Endothelial cell (in vitro differentiated cells): ENCODE data around the gene LY86. TPM values are rescaled to one million over a fixed set of nuclear protein-coding genes. Genes with fewer than 3 reads are reported as not detected.
A peak's percentile ranks its signal among the peaks of the same experiment; 100 is the strongest.

Experiments
- DNase-seq: peaks from one replicate; pipeline ENCODE4 v3.0.0; 2021; ENCODE audit warnings: low spot score
- H3K27ac Mint-ChIP-seq: one replicate; pipeline ENCODE4 v1.8.0; 2021; ENCODE audit warnings: mixed read lengths, inconsistent platforms; ENCODE audit not compliant: unreplicated experiment
- H3K27me3 Mint-ChIP-seq: one replicate; pipeline ENCODE4 v1.8.0; 2021; ENCODE audit warnings: mild to moderate bottlenecking, moderate library complexity, mixed read lengths, inconsistent platforms; ENCODE audit not compliant: unreplicated experiment
- H3K36me3 Mint-ChIP-seq: one replicate; pipeline ENCODE4 v1.8.0; 2021; ENCODE audit warnings: mild to moderate bottlenecking, low read depth, mixed read lengths, inconsistent platforms; ENCODE audit not compliant: unreplicated experiment
- H3K4me1 Mint-ChIP-seq: one replicate; pipeline ENCODE4 v1.8.0; 2021; ENCODE audit warnings: mild to moderate bottlenecking, mixed read lengths, inconsistent platforms; ENCODE audit not compliant: unreplicated experiment
- H3K4me3 Mint-ChIP-seq: one replicate; pipeline ENCODE4 v1.8.0; 2021; ENCODE audit warnings: mild to moderate bottlenecking, mixed read lengths, inconsistent platforms; ENCODE audit not compliant: unreplicated experiment
- H3K9me3 Mint-ChIP-seq: one replicate; pipeline ENCODE4 v1.8.0; 2021; ENCODE audit warnings: mixed read lengths, inconsistent platforms; ENCODE audit not compliant: unreplicated experiment
- CTCF ChIP-seq: fragments of 200-600 bp; sonication (generic); IDR thresholded peaks from one replicate; pipeline ENCODE4 v1.5.0; 2021; ENCODE audit warnings: antibody characterized with exemption; ENCODE audit not compliant: unreplicated experiment
- total RNA-seq: library from RNA; stranded (reverse); fragmentation: NEBNext Ultra II Directional; extraction: Animal tissue kit (Norgen Biotek cat#: 25700); gene quantifications from one replicate; pipeline ENCODE4 v1.2.1, GENCODE V29; 2021; ENCODE audit not compliant: unreplicated experiment

Gene LY86
- total RNA-seq, 1 donor from 2014 or later, result not detected

GRCh38 chr6:6545616-6546317 is 42.8 kb upstream of the LY86 start:
- Mint-ChIP-seq H3K4me3 (no peak overlapping the region), H3K9me3 (no peaks in the 10 kb centered on the region), H3K36me3 (no peaks in the 10 kb centered on the region), H3K4me1 (peaks cover 11% of the 10 kb centered on the region), H3K27ac (no peak overlapping the region), H3K27me3 (peaks cover 6% of the 10 kb centered on the region)
- TF ChIP-seq CTCF, result no peak
- no peak for DNase-seq

DNA sequence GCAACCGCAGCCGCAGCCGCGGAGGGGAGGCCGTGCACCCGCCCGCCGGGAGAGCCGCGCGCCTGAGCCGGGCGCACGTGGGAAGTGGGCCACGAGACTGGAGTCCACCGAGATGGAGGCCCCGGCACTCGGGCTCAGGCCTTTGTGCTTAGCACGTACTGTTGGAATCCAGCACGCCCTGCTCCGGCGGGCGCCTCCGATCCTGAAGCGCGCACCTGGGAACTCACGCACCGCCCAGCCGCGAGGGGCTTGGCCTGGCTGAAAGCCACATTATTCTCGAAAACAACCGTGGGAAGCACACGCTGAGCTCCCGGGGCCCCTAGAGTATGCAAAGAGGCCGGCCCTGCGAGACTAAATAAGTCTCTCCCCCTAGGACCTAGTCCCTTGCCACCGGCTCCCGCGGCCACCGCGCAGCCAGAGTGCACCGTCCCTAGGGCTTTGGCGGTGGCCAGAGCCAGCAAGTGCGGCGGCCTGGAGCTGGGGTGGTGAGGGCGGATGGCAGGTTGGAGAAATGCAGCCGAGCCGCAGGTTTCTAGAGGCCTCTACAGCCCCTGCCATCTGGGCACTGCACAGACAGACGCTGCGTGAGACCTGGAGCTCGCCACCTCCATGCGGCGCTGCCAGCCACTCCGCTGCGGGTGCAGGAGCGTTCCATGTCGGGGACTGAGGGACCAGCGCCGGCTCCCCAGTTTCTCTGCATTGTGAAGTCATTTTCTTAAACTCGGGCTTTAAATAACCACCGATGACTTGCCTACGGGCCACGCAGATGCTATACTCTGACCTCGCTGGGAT is 42.0 kb upstream of the LY86 start:
- Mint-ChIP-seq H3K4me3 (peak overlapping the region; percentile 69), H3K4me1 (peaks cover 11% of the 10 kb centered on the region), H3K9me3 (no peaks in the 10 kb centered on the region), H3K27me3 (peaks cover 6% of the 10 kb centered on the region), H3K27ac (no peak overlapping the region), H3K36me3 (no peaks in the 10 kb centered on the region)
- DNase-seq, result peak; percentile 49
- TF ChIP-seq CTCF, result no peak

DNA sequence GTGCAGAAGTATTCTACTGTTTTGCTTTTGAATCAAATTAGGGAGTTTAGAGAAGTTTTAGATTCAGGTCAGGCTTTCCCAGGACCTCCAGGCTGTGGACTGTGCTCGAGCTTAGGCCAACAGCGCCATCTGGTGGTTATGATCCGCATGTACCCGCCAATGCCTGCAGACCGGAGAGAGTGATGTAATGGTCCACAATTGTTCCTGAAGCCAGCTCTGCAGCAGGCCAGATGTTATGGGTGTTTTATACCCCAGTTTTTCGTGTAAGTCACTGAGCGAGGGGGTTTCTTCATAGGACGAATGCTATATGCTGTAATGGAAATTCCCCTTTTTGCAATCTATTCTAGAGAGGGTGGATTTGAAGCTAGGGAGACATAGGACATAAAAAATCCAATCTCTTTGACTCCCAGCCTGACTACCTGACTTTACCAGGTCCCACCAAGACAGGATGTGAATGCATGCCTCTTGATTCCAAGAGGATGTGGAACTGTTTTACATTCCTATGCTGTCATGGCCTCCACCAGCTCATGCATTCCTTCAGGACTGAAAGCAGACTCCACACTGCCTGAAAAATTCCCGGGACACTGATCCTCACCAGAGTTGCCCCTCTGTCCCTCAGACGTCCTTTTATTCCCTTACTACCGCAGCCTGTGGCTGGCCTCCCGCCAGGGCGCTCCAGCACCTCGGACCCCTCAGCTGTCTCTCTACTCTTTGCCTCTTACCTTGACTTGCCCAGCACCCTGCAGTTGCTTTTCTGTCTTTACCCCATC is 41.2 kb upstream of the LY86 start:
- H3K27me3 Mint-ChIP-seq, result peaks cover 6% of the 10 kb centered on the region
- H3K4me1 Mint-ChIP-seq, result peaks cover 11% of the 10 kb centered on the region
- no peaks in the 10 kb centered on the region for H3K9me3 Mint-ChIP-seq
- peak overlapping the region; percentile 59 for H3K27ac Mint-ChIP-seq
- TF ChIP-seq CTCF, result peak; percentile 99
- peak overlapping the region; percentile 69 for H3K4me3 Mint-ChIP-seq
- H3K36me3 Mint-ChIP-seq, result no peaks in the 10 kb centered on the region
- DNase-seq, result peak; percentile 92

DNA sequence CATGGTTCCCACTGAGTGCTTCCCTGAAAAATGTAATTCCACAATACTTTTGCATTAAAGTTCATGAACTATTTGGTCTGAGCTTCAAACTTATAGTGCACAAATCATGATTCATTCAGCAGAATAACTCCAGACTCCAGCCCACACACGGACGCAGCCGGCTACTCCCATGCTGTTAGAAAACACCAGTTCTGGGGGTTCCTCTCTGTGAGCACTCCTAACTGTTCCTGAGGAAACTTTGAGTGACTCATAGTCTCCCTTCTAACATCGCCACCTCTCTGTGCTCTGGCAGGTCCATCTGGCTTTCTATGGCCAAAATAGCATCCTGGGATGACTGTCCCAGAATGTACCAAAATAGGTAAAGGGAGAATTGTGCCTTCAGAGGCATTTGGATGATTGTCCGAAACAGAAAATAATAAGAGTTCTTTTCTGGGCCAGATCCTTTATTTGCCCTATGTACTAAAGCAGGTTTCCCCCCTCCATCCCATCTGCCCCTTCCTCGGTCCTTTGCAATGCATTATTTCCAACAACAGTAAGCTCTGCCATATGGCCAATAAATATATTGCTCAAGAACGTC is 32.3 kb upstream of the LY86 start:
- no peak for DNase-seq
- H3K9me3 Mint-ChIP-seq, result no peaks in the 10 kb centered on the region
- TF ChIP-seq CTCF, result no peak
- H3K36me3 Mint-ChIP-seq, result no peaks in the 10 kb centered on the region
- H3K27me3 Mint-ChIP-seq, result no peaks in the 10 kb centered on the region
- no peak overlapping the region for H3K27ac Mint-ChIP-seq
- no peak overlapping the region for H3K4me3 Mint-ChIP-seq
- no peaks in the 10 kb centered on the region for H3K4me1 Mint-ChIP-seq
